Measurements from ENCODE around the gene CAPN15. TPM values are rescaled to one million over a fixed set of nuclear protein-coding genes. Genes with fewer than 3 reads are reported as not detected.
A peak's percentile ranks its signal among the peaks of the same experiment; 100 is the strongest.

CAPN15 gene
- total and polyA plus RNA-seq, 2 of the 4 experiments (the other 2 are of a cell fraction), result 9.3 to 24.3 TPM

GRCh38 chr16:591892-592517 is 64.5 kb downstream of the CAPN15 start:
- H2AFZ ChIP-seq (replicated peaks; ENCODE audit: low read length, poor library complexity), result no peak overlapping the region
- CTCF ChIA-PET, result interaction anchor here (0.7 kb wide), 1 partner anchor 50 kb away, joined by 3 read pairs; the partner anchor contains the start of gene MCRIP2
- in situ Hi-C loops (cut with MboI; ENCODE audit: low sequenced_read_pairs), result no loop called here
- H2AK5ac ChIP-seq (ENCODE audit: low read depth, low read length), result no peak overlapping the region
- no peak overlapping the region for H2BK20ac ChIP-seq (ENCODE audit: low read depth, low read length)
- peaks cover 5% of the 10 kb centered on the region; the same call in 1 of the 2 replicates for H3K36me3 ChIP-seq (ENCODE audit: control insufficient read depth, insufficient read depth, low read length)
- H2BK120ac ChIP-seq (ENCODE audit: low read depth, low read length), result no peak overlapping the region
- H3K23ac ChIP-seq (ENCODE audit: low read depth, low read length), result no peak overlapping the region
- H3K14ac ChIP-seq (replicated peaks; ENCODE audit: low read depth, low read length), result no peak overlapping the region
- no peak overlapping the region for H2BK15ac ChIP-seq (ENCODE audit: low read depth, low read length)
- H3K4me1 ChIP-seq (ENCODE audit: control insufficient read depth, insufficient read depth, low read length), result peaks cover 13% of the 10 kb centered on the region
- H4K8ac ChIP-seq (ENCODE audit: low read depth in 2 of 2, low read length in 2 of 2), result no peak overlapping the region
- H3K9me1 ChIP-seq (ENCODE audit: insufficient read depth, low read length), result peaks cover 14% of the 10 kb centered on the region; the same call in 1 of the 2 replicates
- no peak overlapping the region for H3K56ac ChIP-seq (ENCODE audit: extremely low read depth, insufficient read depth, low read length)
- ATAC-seq (ENCODE audit: low read depth), result no peak
- H4K5ac ChIP-seq (ENCODE audit: low read depth, low read length), result no peak overlapping the region
- no peak overlapping the region for H3K4me2 ChIP-seq (ENCODE audit: low read depth, low read length)
- intact Hi-C loops (cut with micrococcal nuclease), result no loop called here
- no peak overlapping the region for H3K18ac ChIP-seq (ENCODE audit: low read depth, low read length)
- H3K79me1 ChIP-seq (ENCODE audit: low read depth in 1 of 2, low read length in 2 of 2), result peaks cover 32 to 82% of the 10 kb centered on the region in 2 experiments; a peak in 3 of 4 replicates
- peak overlapping the region; percentile 24 for H2AK9ac ChIP-seq (replicated peaks; ENCODE audit: low read depth, low read length, poor library complexity)
- H3K4ac ChIP-seq (ENCODE audit: low read depth, low read length), result no peak overlapping the region
- no peak overlapping the region for H2BK5ac ChIP-seq (ENCODE audit: low read depth, low read length, poor library complexity, severe bottlenecking)
- H3K9me3 ChIP-seq (ENCODE audit: control insufficient read depth, insufficient read depth, low read length), result no peaks in the 10 kb centered on the region
- no TSS peak for BruUV-seq (replicated peaks)
- no peak for DNase-seq
- H3K27ac ChIP-seq (ENCODE audit: insufficient read depth, low read length), result no peak overlapping the region
- no peak overlapping the region for H3K9ac ChIP-seq (ENCODE audit: low read depth, low read length)
- POLR2A ChIA-PET (ENCODE audit: unreplicated experiment), result no interaction called here
- no peak for TF ChIP-seq RFX5 (IDR thresholded peaks at IDR 0.05; ENCODE audit: low read depth, low read length)
- TF ChIP-seq CEBPB (IDR thresholded peaks at IDR 0.05; ENCODE audit: low read depth, low read length), result no peak
- no peak for TF ChIP-seq RAD21 (IDR thresholded peaks at IDR 0.05; ENCODE audit: low read length)
- no peak for TF ChIP-seq SMC3 (IDR thresholded peaks at IDR 0.05; ENCODE audit: low read depth, low read length)
- no peak for TF ChIP-seq USF2 (IDR thresholded peaks at IDR 0.05; ENCODE audit: low read depth, low read length)
- TF ChIP-seq RCOR1 (IDR thresholded peaks at IDR 0.05; ENCODE audit: insufficient replicate concordance, low read length), result no peak
- dilution Hi-C loops (cut with HindIII; ENCODE audit: low sequenced_read_pairs, unreplicated experiment), result no loop called here
- H3K27me3 ChIP-seq (ENCODE audit: control insufficient read depth, insufficient read depth, low read length), result no peaks in the 10 kb centered on the region
- 93% methylated on average over 4 of the region's 15 CpGs; no CpG with 5 or more reads in 1 of the 2 experiments for WGBS, 2 experiments (ENCODE audit: extremely low coverage in 2 of 2, insufficient read length in 1 of 2)
- no peak overlapping the region for H4K91ac ChIP-seq (ENCODE audit: insufficient read depth, low read depth, low read length)
- H4K20me1 ChIP-seq (ENCODE audit: insufficient read depth, low read length), result peaks cover 59% of the 10 kb centered on the region
- H3K4me3 ChIP-seq (ENCODE audit: insufficient read depth, low read depth, low read length), result no peak overlapping the region

All from IMR-90 (cell line).